Brain pericyte (primary cell): ENCODE results near the gene KCNQ1.

Experiments used
- DNase-seq: peaks from one replicate; pipeline ENCODE4 v3.0.0-alpha.2; 2012; ENCODE audit warnings: low read depth, low spot score

KCNQ1 gene

GRCh38 chr11:2443881-2444820 lies 657 bp upstream of the KCNQ1 start, which contains the start of gene TRPM5:
Gene TRPM5 (minus strand): TSS chr11:2444514. CDS start chr11:2423036, 21,478 bp downstream.
- no peak for DNase-seq

- DNase-seq = no peak
Observed at GRCh38 chr11:2445746-2446551, 1.1 kb downstream of the KCNQ1 start.

GRCh38 chr11:2446590-2447252 lies 1.9 kb downstream of the KCNQ1 start:
- DNase-seq = no peak

- DNase-seq = no peak
Observed at GRCh38 chr11:2447253-2447950, 2.6 kb downstream of the KCNQ1 start.

GRCh38 chr11:2447951-2448650 lies 3.3 kb downstream of the KCNQ1 start:
- DNase-seq = no peak

- DNase-seq = no peak
Observed at GRCh38 chr11:2448661-2449547, 4.1 kb downstream of the KCNQ1 start.

GRCh38 chr11:2449548-2450320 lies 4.9 kb downstream of the KCNQ1 start:
- no peak for DNase-seq

- DNase-seq = no peak
Observed at GRCh38 chr11:2450321-2451041, 5.7 kb downstream of the KCNQ1 start.

- no peak for DNase-seq
Observed at GRCh38 chr11:2451336-2451735, 6.5 kb downstream of the KCNQ1 start.

- no peak for DNase-seq
Observed at GRCh38 chr11:2451916-2452315, 7.1 kb downstream of the KCNQ1 start.

- DNase-seq = no peak
Observed at GRCh38 chr11:2452321-2453012, 7.7 kb downstream of the KCNQ1 start.

GRCh38 chr11:2453436-2453835 lies 8.6 kb downstream of the KCNQ1 start:
- no peak for DNase-seq

- no peak for DNase-seq
Observed at GRCh38 chr11:2458321-2458720, 13.5 kb downstream of the KCNQ1 start.

GRCh38 chr11:2459016-2459725 lies 14.4 kb downstream of the KCNQ1 start:
- DNase-seq = no peak

GRCh38 chr11:2459796-2460531 lies 15.2 kb downstream of the KCNQ1 start:
- DNase-seq = no peak

- DNase-seq = no peak
Observed at GRCh38 chr11:2460540-2461252, 15.9 kb downstream of the KCNQ1 start.
